Frontal cortex (tissue), 4 donors: ENCODE measurements around the gene POGZ. TPM values are rescaled to one million over a fixed set of nuclear protein-coding genes. Genes with fewer than 3 reads are reported as not detected.
A peak's percentile ranks its signal among the peaks of the same experiment; 100 is the strongest.

Source experiments
- DNase-seq, 2 donors: peaks; one replicate each; pipeline ENCODE4 v3.0.0; 2012; ENCODE audit warnings: low spot score in 2 of 2
- FAIRE-seq: peaks from 2 replicates; lab custom pipeline; 2012; peaks lifted over from hg19 to GRCh38; lab: Jason Lieb, UNC
- total RNA-seq: library from RNA; depleted of rRNA; stranded (reverse); fragments of >200 nt; gene quantifications from one replicate; pipeline ENCODE4 v1.2.3, GENCODE V29; 2014
- donor health status: control.
- donor health status: control.
- donor health status: control.

POGZ gene
- 33.4 TPM for total RNA-seq

DNA sequence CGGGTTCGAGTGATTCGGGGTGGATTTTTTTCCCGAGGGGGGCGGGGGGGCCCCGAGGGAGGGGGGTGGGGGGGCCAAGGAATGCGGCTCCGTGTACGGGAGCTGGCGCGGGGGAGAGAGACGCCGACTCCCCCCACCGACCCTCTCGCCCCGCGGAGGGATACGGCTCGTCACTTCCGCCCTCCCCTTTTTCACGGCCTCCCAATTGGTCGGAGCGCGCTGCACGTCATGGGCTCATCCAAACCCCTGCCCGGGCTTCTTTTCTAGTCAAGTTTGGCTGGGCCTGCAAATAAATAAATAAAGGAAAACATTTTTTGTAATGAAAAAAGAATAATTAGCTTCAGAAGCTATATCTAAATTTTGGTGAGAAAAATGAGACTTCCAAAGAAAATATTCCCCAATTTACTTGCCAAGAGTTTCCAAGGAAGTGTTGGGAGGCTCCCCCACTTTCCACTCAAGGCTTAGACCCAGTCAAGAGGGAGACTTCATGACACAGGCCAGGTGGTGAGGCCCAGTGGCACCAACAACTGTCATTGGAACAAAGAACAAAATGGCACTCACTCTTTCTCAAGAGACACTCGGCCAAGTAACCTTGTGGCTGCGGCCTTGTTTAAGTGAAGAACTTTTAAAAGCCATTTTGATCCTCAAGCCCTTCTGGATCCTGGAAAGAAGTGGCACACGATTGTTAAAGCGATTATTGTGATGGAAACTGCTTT lies at the start of gene POGZ:
Gene POGZ, minus strand, starts transcription at position 164 of the 716 bp plus-strand sequence. CDS start 17,290 bp downstream, outside the sequence.
- peak; percentile 86 to 88 for DNase-seq
- FAIRE-seq = no peak

DNA sequence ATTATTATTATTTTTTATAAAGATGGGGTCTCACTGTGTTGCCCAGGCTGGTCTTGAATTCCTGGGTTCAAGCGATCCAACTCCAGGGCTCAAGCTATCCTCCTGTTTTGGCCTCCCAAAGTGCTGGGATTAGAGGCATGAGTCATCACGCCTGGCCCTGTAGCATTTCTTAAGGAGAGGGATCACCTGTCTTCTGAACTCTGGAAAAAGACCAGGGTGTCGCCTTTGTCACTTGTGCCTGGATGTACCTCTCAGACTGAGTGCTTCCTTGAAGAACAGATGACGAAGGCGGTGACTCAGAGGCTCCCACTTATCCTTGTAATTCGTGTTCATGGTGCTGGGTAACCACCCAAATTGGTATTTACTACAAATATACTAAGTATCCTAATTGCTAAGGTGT lies 49.5 kb upstream of the POGZ start:
- FAIRE-seq (no peak), DNase-seq (no peak)

DNA sequence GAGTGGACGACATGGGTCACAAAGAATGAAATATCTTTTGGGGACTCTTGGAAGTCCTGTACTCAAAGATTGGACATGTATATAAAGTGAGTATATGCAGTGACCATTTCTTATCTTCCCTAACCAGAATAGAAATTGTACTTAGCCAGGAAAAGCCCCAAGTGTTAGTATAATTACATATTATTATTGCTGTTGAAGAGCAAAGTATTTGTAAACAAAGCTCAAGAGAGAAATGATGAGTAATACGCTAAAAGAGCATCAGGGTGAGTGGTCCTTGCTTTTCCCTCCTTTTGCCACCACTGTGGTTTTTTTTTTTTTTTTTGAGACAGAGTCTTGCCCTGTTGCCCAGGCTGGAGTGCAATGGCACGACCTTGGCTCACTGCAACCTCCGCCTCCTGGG lies 45.5 kb upstream of the POGZ start:
- DNase-seq (no peak), FAIRE-seq (no peak)

DNA sequence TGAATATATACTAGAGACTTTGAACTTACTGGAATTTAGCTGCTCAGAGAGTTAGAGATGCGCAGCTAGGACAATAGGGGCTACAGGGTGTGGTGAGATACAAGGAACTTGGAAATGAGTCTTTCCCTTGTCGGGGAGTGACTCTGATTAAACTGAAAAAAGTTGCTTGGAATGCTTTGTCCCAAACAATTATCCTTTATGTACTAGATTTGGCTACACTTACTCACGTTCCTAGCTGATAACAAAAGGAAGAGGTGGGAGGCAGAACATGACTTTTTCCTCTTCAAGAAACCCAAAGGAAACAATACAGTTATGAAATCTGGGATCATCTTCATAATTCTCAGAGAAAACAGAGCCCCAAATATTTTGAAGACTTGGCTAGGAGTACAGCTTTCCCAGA lies 45.0 kb upstream of the POGZ start:
- FAIRE-seq = no peak
- no peak for DNase-seq

GRCh38 chr1:151502859-151503780 lies 43.8 kb upstream of the POGZ start:
- FAIRE-seq (no peak), DNase-seq (no peak)

- FAIRE-seq (no peak), DNase-seq (no peak)
These were observed 42.9 kb upstream of the POGZ start for GRCh38 chr1:151502035-151502700.

DNA sequence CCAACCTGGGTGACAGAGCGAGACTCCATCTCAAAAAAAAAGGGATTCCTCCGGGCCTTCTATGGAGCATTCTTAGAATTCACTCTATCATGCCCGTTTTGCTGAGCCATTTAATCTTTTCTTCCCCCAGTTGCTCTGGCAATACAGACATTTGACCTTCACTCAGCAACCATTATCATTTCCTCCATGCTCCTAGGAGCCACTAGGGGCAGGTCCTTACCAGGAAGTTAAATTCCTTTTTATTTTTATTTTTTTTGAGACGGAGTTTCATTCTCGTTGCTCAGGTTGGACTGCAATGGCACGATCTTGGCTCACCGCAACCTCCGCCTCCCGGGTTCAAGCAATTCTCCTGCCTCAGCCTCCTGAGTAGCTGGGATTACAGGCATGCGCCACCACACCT lies 42.2 kb upstream of the POGZ start:
- FAIRE-seq = no peak

GRCh38 chr1:151499930-151500329 lies 40.6 kb upstream of the POGZ start:
- DNase-seq (no peak), FAIRE-seq (no peak)

More for the DNA sequence above, 42.2 kb upstream of the POGZ start:
- no peak for DNase-seq

DNA sequence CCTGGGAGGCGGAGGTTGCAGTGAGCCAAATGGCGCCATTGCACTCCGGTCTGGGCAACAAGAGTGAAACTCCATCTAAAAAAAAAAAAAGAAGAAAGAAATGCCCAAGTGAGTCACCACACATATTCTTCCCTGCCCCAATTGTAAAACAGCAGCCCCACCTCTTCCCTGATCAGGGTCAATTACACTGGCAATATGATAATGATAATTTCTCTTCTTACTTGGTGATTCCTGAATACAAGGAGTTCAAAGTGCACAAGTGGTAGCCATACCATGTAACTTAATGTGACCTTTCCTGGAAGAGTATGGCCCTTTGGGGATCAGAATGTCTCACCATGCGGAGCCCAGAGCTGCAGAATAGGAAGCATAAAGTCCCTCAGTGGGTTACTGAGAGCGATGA lies 40.1 kb upstream of the POGZ start:
- DNase-seq = no peak
- FAIRE-seq = no peak

GRCh38 chr1:151495316-151495715 lies 36.0 kb upstream of the POGZ start:
- FAIRE-seq (peak; percentile 87), DNase-seq (no peak)

- FAIRE-seq (no peak), DNase-seq (no peak)
These were observed 35.5 kb upstream of the POGZ start for GRCh38 chr1:151494741-151495281.

DNA sequence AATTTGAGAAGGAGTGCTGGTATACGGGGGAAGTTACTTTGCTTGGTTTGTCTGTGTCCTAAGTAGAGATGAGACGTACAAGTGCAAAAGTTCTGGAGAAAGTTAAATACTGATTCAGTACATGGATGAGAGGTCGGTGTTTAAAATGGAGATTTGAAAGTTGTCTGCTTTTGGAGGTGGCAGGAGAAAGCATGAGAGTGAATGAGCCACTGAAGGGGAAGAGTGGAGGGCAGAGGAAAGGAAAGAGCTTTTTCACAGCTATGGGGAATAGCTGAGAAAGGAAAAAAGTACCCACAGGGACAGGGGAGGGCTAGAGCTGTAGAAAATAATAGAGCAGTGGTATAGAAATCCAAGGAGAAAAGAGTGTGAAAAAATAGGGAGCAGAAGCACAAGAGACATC lies 33.7 kb upstream of the POGZ start:
- FAIRE-seq (no peak), DNase-seq (no peak)

DNA sequence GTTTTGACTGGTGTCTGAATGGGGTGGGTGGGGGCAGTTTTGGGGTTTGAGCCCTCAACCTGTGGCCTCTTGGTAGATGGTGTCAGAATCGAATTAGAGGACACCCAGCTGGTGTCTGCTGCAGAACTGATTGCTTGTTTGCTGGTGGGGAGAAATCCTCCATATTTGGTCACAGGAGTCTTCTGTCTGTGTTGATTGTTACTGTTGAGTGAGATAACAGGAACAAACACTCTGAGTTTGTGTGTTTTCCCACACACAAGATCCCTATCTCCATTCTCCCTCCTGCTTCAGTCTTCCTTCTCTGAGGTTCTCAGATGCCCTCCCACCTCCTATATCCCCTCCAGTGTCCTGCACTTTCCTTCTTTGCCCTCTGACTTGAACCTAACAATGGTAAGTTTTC lies 32.8 kb upstream of the POGZ start:
- FAIRE-seq = no peak

GRCh38 chr1:151491641-151492040 lies 32.3 kb upstream of the POGZ start:
- DNase-seq (no peak), FAIRE-seq (no peak)

More for the DNA sequence above, 32.8 kb upstream of the POGZ start:
- no peak for DNase-seq

DNA sequence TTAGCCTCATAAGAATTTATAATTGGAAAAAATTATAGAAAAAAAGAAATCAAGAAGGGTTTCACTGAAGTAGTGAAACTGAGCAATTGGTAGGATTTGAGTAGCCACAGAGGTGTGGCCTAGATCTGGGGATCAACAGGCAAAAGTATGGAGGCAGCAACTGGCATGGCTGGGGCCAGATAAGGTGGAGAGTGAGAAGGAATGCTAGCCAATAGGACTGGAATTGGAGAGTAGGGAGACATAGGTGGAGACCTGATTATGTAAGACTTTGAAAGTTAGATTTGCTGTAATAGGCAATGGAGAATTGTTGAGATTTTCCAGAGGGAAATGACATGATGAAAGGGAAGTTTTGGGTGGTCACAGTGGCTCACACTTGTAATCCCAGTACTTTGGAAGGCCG lies 27.3 kb upstream of the POGZ start:
- no peak for FAIRE-seq
- DNase-seq = no peak

DNA sequence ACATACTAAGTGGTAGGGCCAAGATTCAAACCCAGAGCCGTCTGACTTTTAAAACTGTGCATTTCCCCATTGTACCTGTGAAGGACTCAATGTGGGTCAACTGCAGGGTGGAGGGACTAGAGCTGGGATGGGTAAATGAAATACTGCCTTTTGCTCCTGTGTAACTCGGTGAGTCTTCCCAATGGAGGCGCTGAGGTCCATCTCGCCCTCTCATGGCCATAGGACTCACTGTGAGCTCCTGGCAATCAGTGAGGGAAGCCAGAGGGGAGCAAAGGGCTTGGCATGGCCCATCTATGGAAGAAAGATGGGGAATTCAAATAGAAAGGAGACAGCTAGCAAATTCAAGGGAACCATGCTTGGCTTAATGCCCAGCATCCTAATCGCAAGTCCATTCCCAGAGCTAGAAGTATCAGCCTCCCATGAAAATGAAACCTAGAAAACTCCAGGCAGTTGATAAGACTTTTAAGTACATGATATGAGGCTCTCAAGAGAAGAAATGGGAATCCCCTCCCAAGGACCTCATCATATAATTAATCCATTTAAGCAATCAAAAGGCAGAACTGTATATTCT lies 26.5 kb upstream of the POGZ start:
- DNase-seq (no peak), FAIRE-seq (no peak)

GRCh38 chr1:151482017-151482416 lies 22.7 kb upstream of the POGZ start:
- FAIRE-seq = no peak
- DNase-seq = no peak

GRCh38 chr1:151479462-151479861 lies 20.2 kb upstream of the POGZ start:
- no peak for DNase-seq
- FAIRE-seq = no peak

- DNase-seq (no peak), FAIRE-seq (no peak)
These were observed 19.6 kb upstream of the POGZ start for GRCh38 chr1:151478923-151479322.
